Stimulated activated naive CD8-positive, alpha-beta T cell treated with anti-CD3 and anti-CD28 coated beads, Interleukin-15, Interleukin-2, amounts not matched to agents 100 ng/mL and 50 ng/mL, for 24 hours (primary cell): ENCODE results near the gene ZNF280A.
"Not testable (repeated sequence)": the region's sequence is repeated elsewhere in the genome, so short reads cannot be mapped to it uniquely, and the experiment has no call there.

Experiments used
- H3K27ac Mint-ChIP-seq: one replicate; pipeline ENCODE4 v1.8.0; 2021; ENCODE audit warnings: mild to moderate bottlenecking, mixed read lengths
- H3K27me3 Mint-ChIP-seq: one replicate; pipeline ENCODE4 v1.8.0; 2021; ENCODE audit warnings: mixed read lengths
- H3K36me3 Mint-ChIP-seq: one replicate; pipeline ENCODE4 v1.8.0; 2021; ENCODE audit warnings: low read depth, mixed read lengths
- H3K4me1 Mint-ChIP-seq: one replicate; pipeline ENCODE4 v1.8.0; 2021; ENCODE audit warnings: low read depth, mixed read lengths
- H3K4me3 Mint-ChIP-seq: one replicate; pipeline ENCODE4 v1.8.0; 2021; ENCODE audit warnings: mild to moderate bottlenecking, mixed read lengths
- H3K9me3 Mint-ChIP-seq: one replicate; pipeline ENCODE4 v1.8.0; 2021; ENCODE audit warnings: mixed read lengths

ZNF280A gene

GRCh38 chr22:22531770-22532546 is 11.9 kb upstream of the ZNF280A start:
- no peaks in the 10 kb centered on the region for H3K9me3 Mint-ChIP-seq
- peaks cover 7% of the 10 kb centered on the region for H3K27me3 Mint-ChIP-seq
- no peaks in the 10 kb centered on the region for H3K4me1 Mint-ChIP-seq
- H3K4me3 Mint-ChIP-seq = no peak overlapping the region
- no peak overlapping the region for H3K27ac Mint-ChIP-seq
- no peaks in the 10 kb centered on the region for H3K36me3 Mint-ChIP-seq

GRCh38 chr22:22528780-22529179 is 8.7 kb upstream of the ZNF280A start:
- Mint-ChIP-seq H3K9me3 (no peaks in the 10 kb centered on the region), H3K36me3 (no peaks in the 10 kb centered on the region), H3K27me3 (peaks cover 11% of the 10 kb centered on the region), H3K4me3 (no peak overlapping the region), H3K27ac (no peak overlapping the region), H3K4me1 (no peaks in the 10 kb centered on the region)

- Mint-ChIP-seq H3K4me3 (no peak overlapping the region), H3K9me3 (no peaks in the 10 kb centered on the region), H3K4me1 (no peaks in the 10 kb centered on the region), H3K36me3 (no peaks in the 10 kb centered on the region), H3K27ac (no peak overlapping the region), H3K27me3 (peaks cover 14% of the 10 kb centered on the region)
Measured at GRCh38 chr22:22527312-22527711, 7.2 kb upstream of the ZNF280A start.

GRCh38 chr22:22526125-22526912 is 6.2 kb upstream of the ZNF280A start:
- H3K36me3 Mint-ChIP-seq = no peaks in the 10 kb centered on the region

GRCh38 chr22:22523494-22523893 is 3.4 kb upstream of the ZNF280A start:
- H3K27me3 Mint-ChIP-seq = peaks cover 7% of the 10 kb centered on the region
- H3K27ac Mint-ChIP-seq = no peak overlapping the region
- no peak overlapping the region for H3K4me3 Mint-ChIP-seq
- H3K9me3 Mint-ChIP-seq = no peaks in the 10 kb centered on the region
- no peaks in the 10 kb centered on the region for H3K36me3 Mint-ChIP-seq
- no peaks in the 10 kb centered on the region for H3K4me1 Mint-ChIP-seq

More at GRCh38 chr22:22526125-22526912, 6.2 kb upstream of the ZNF280A start:
- Mint-ChIP-seq H3K4me3 (no peak overlapping the region), H3K27me3 (peaks cover 14% of the 10 kb centered on the region), H3K9me3 (no peaks in the 10 kb centered on the region), H3K27ac (no peak overlapping the region), H3K4me1 (no peaks in the 10 kb centered on the region)

GRCh38 chr22:22521631-22522030 is 1.6 kb upstream of the ZNF280A start:
- no peak overlapping the region for H3K27ac Mint-ChIP-seq
- H3K27me3 Mint-ChIP-seq = peaks cover 11% of the 10 kb centered on the region
- H3K36me3 Mint-ChIP-seq = no peaks in the 10 kb centered on the region
- H3K4me1 Mint-ChIP-seq = no peaks in the 10 kb centered on the region
- H3K4me3 Mint-ChIP-seq = no peak overlapping the region
- H3K9me3 Mint-ChIP-seq = no peaks in the 10 kb centered on the region

GRCh38 chr22:22520667-22521602 is 865 bp upstream of the ZNF280A start:
- Mint-ChIP-seq H3K27ac (no peak overlapping the region), H3K27me3 (peaks cover 15% of the 10 kb centered on the region), H3K9me3 (no peaks in the 10 kb centered on the region), H3K4me1 (no peaks in the 10 kb centered on the region), H3K4me3 (no peak overlapping the region), H3K36me3 (no peaks in the 10 kb centered on the region)

GRCh38 chr22:22519591-22519990 is 479 bp downstream of the ZNF280A start:
- Mint-ChIP-seq H3K4me1 (no peaks in the 10 kb centered on the region), H3K27ac (no peak overlapping the region), H3K4me3 (no peak overlapping the region), H3K36me3 (no peaks in the 10 kb centered on the region), H3K27me3 (peaks cover 24% of the 10 kb centered on the region), H3K9me3 (no peaks in the 10 kb centered on the region)

GRCh38 chr22:22516992-22517391 is 3.1 kb downstream of the ZNF280A start:
- Mint-ChIP-seq H3K27me3 (peaks cover 33% of the 10 kb centered on the region), H3K9me3 (no peaks in the 10 kb centered on the region), H3K36me3 (no peaks in the 10 kb centered on the region), H3K4me1 (no peaks in the 10 kb centered on the region), H3K27ac (no peak overlapping the region), H3K4me3 (no peak overlapping the region)

- H3K4me1 Mint-ChIP-seq = no peaks in the 10 kb centered on the region
- H3K4me3 Mint-ChIP-seq = no peak overlapping the region
- no peaks in the 10 kb centered on the region for H3K36me3 Mint-ChIP-seq
- H3K27me3 Mint-ChIP-seq = peaks cover 40% of the 10 kb centered on the region
- peaks cover 4% of the 10 kb centered on the region for H3K9me3 Mint-ChIP-seq
- H3K27ac Mint-ChIP-seq = no peak overlapping the region
Measured at GRCh38 chr22:22515890-22516289, 4.2 kb downstream of the ZNF280A start.

GRCh38 chr22:22514431-22514830 is 5.6 kb downstream of the ZNF280A start:
- not testable (repeated sequence) for H3K27ac Mint-ChIP-seq, H3K4me1 Mint-ChIP-seq, H3K4me3 Mint-ChIP-seq, H3K36me3 Mint-ChIP-seq
- peaks cover 13% of the 10 kb centered on the region for H3K9me3 Mint-ChIP-seq
- peaks cover 40% of the 10 kb centered on the region for H3K27me3 Mint-ChIP-seq

- Mint-ChIP-seq H3K27ac (no peak overlapping the region), H3K36me3 (peaks cover 4% of the 10 kb centered on the region), H3K9me3 (peaks cover 13% of the 10 kb centered on the region), H3K4me3 (no peak overlapping the region), H3K4me1 (no peaks in the 10 kb centered on the region), H3K27me3 (peaks cover 40% of the 10 kb centered on the region)
Measured at GRCh38 chr22:22513619-22514018, 6.5 kb downstream of the ZNF280A start.

- Mint-ChIP-seq H3K4me3 (no peak overlapping the region), H3K27ac (no peak overlapping the region), H3K27me3 (peaks cover 40% of the 10 kb centered on the region), H3K9me3 (peaks cover 13% of the 10 kb centered on the region), H3K36me3 (peaks cover 4% of the 10 kb centered on the region), H3K4me1 (peaks cover under 1% of the 10 kb centered on the region)
Measured at GRCh38 chr22:22512951-22513350, 7.1 kb downstream of the ZNF280A start.

- Mint-ChIP-seq H3K4me1 (peaks cover 17% of the 10 kb centered on the region), H3K9me3 (peaks cover 13% of the 10 kb centered on the region), H3K36me3 (peaks cover 16% of the 10 kb centered on the region), H3K27me3 (peaks cover 29% of the 10 kb centered on the region)
- H3K4me3 Mint-ChIP-seq, H3K27ac Mint-ChIP-seq: not testable (repeated sequence)
Measured at GRCh38 chr22:22510833-22511232, 9.2 kb downstream of the ZNF280A start.
